IPS DF 6.9 (cell line): ENCODE data around the gene ZNF423.

Experiments used
- DNase-seq: peaks from one replicate; pipeline ENCODE4 v3.0.0-alpha.2; 2013; ENCODE audit warnings: low read depth, low spot score
- H3K27ac ChIP-seq: one replicate; pipeline ENCODE4 v1.5.1; 2013; ENCODE audit warnings: low read length, control low read depth
- H3K27me3 ChIP-seq: 2 replicates; pipeline ENCODE4 v1.6.1; 2013; ENCODE audit warnings: mild to moderate bottlenecking, low read length; ENCODE audit not compliant: control insufficient read depth, insufficient read depth
- H3K36me3 ChIP-seq: 2 replicates; pipeline ENCODE4 v1.6.1; 2013; ENCODE audit warnings: low read length; ENCODE audit not compliant: control insufficient read depth, insufficient read depth
- H3K4me1 ChIP-seq: 2 replicates; pipeline ENCODE4 v1.6.1; 2013; ENCODE audit warnings: low read length; ENCODE audit not compliant: control insufficient read depth, insufficient read depth
- H3K4me3 ChIP-seq: 2 replicates; pipeline ENCODE4 v1.5.1; 2013; ENCODE audit warnings: mild to moderate bottlenecking, low read length
- H3K9me3 ChIP-seq: 2 replicates; pipeline ENCODE4 v1.6.1; 2013; ENCODE audit warnings: low read length, inconsistent platforms; ENCODE audit not compliant: control insufficient read depth, insufficient read depth
- WGBS: extraction: QIAGEN DNeasy Blood & Tissue Kit; methylation state at CpG from one replicate; pipeline ENCODE4 v1.1.7; 2013; ENCODE audit warnings: mixed read lengths, missing lambda C conversion rate; ENCODE audit not compliant: insufficient read length, insufficient coverage; 5-methylcytosine and 5-hydroxymethylcytosine counted together

Gene ZNF423

DNA sequence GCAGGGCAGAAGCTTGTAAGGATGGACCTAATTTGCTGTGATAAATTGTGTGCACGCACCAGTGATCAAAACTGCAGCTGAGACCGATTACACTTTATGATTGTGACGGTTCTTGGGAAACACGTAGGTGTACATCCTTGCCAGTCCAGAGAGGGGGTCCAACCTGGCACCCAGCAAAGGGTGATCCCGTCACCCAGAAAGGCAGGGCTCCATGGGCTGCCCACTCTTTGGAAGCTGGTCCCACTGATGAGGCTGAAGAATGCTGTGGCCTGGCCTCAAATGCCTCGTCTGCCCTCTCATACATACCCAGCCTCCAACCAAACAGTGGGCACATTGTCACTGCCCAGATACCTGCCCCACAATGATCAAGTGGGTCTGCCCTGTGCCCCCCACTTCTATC is 350.4 kb downstream of the ZNF423 start:
- Histone ChIP-seq H3K36me3 (no peaks in the 10 kb centered on the region), H3K4me3 (no peak overlapping the region), H3K9me3 (no peaks in the 10 kb centered on the region), H3K4me1 (no peaks in the 10 kb centered on the region), H3K27me3 (no peaks in the 10 kb centered on the region), H3K27ac (no peak overlapping the region)
- no CpG with 5 or more reads among the region's 6 CpGs for WGBS
- DNase-seq, result no peak

DNA sequence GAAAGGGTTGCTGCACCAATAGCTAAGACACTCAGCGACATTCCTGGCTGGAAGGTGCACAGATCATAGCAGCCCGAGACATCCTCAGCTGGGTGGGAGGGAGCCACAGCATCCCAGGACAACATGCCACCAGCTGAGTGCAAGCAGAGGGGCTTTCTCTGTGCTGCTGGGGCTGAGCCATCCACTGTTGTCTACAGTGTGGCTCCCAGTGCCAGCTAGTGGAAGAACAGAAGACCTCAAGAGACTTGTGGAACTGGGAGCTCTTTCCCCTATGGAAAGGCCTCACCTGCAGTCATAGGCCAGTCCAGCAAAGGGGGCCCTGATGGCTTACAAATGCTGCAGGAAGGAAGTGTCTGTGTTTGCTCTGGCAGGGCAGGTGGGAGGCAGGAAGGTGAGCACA is 351.3 kb downstream of the ZNF423 start:
- Histone ChIP-seq H3K4me1 (no peaks in the 10 kb centered on the region), H3K27me3 (no peaks in the 10 kb centered on the region), H3K9me3 (no peaks in the 10 kb centered on the region), H3K4me3 (no peak overlapping the region), H3K36me3 (no peaks in the 10 kb centered on the region), H3K27ac (no peak overlapping the region)
- DNase-seq, result no peak
- no CpG with 5 or more reads among the region's 2 CpGs for WGBS

DNA sequence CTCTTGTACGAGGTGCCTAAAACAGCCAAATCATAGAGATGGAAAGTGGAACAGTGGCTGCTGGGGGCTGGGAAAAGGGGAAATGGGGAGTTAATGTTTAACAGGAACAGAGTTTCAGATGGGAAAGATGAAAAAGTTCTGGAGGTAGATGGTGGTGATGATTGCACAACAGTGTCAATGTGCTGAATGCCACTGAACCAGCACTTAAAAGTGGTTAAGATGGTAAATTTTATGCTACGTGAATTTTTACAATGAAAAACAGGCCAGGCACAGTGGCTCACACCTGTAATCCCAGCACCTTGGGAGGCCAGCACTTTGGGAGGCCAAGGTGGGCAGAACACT is 351.9 kb downstream of the ZNF423 start:
- Histone ChIP-seq H3K9me3 (no peaks in the 10 kb centered on the region), H3K4me1 (no peaks in the 10 kb centered on the region), H3K36me3 (no peaks in the 10 kb centered on the region), H3K27me3 (no peaks in the 10 kb centered on the region), H3K4me3 (no peak overlapping the region), H3K27ac (no peak overlapping the region)
- DNase-seq, result no peak
- no CpG with 5 or more reads among the region's 2 CpGs for WGBS

DNA sequence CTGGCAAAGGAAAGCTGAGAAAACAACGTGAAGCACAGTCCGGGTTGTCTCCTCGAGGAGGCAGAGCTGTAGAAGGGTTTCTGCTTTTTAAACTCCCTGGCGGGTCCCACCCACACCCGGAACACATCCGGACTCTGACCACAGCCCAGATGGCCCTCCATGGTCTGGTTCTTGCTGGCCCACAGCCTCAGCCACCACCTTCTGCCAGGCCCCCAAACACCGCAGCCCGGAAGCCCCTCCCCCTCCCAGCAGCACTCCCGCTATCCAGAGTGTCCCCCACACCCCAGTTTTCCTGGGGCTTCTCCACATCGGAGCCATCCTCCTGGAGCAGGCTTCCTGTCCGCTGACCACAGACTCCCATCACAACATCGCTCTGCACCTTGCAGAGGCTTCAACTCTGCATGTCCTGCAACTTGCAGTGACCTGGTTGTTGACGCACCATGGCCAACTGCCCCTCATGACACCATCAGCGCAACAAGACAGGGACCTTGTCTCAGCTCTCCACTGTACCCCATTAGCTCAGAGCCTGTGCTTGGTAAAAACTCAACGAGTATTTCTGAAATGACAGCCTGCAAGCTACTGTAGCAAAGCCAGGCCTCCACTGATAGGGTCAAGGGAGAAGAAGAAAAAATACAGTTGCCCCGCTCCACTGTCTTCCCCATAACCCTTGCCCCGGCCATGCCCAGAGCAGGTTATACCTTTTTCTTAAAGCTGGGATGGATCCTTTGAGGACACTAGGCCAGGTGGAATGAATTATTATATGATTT is 352.5 kb downstream of the ZNF423 start:
- Histone ChIP-seq H3K36me3 (no peaks in the 10 kb centered on the region), H3K27me3 (no peaks in the 10 kb centered on the region), H3K27ac (no peak overlapping the region), H3K9me3 (no peaks in the 10 kb centered on the region), H3K4me3 (no peak overlapping the region), H3K4me1 (no peaks in the 10 kb centered on the region)
- WGBS, result no CpG with 5 or more reads among the region's 17 CpGs
- DNase-seq, result no peak

DNA sequence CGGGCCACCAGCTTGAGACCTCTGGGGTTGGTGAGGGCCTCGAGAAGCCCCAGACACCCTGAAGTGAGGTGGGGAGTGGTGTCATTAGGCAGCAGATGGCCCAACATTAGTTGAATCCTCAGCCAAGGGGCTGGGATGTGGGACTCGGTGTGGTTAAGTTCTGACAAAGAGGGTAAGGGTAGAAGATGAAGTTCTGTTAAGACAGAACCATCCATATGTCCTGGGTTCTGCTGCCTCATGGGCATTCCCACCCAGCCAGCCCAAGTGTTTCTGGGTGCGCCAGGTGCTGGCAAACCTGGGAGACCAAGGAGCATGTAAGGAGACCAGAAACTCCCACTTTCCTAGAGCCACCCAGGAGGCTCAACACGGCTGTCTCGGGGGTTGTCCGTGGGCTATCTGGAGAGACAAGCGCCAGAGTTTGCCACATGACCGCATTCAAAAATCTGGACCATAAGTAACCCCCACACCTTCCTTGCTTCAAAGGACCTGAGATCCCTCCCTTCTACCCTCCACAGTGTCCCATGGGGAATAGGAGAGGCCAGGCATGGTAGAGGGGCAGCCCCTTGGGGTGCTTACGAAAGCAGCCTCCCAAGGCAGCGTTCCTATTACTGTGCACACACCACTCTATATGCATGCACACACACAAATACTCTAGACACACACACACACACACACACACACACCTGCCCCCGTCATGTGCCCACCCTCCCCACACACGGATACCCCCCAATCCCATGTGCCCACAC is 353.6 kb downstream of the ZNF423 start:
- no peaks in the 10 kb centered on the region for H3K36me3 ChIP-seq
- no peaks in the 10 kb centered on the region for H3K4me1 ChIP-seq
- no peaks in the 10 kb centered on the region for H3K9me3 ChIP-seq
- no peak overlapping the region for H3K4me3 ChIP-seq
- no CpG with 5 or more reads among the region's 13 CpGs for WGBS
- DNase-seq, result no peak
- no peak overlapping the region for H3K27ac ChIP-seq
- H3K27me3 ChIP-seq, result no peaks in the 10 kb centered on the region

DNA sequence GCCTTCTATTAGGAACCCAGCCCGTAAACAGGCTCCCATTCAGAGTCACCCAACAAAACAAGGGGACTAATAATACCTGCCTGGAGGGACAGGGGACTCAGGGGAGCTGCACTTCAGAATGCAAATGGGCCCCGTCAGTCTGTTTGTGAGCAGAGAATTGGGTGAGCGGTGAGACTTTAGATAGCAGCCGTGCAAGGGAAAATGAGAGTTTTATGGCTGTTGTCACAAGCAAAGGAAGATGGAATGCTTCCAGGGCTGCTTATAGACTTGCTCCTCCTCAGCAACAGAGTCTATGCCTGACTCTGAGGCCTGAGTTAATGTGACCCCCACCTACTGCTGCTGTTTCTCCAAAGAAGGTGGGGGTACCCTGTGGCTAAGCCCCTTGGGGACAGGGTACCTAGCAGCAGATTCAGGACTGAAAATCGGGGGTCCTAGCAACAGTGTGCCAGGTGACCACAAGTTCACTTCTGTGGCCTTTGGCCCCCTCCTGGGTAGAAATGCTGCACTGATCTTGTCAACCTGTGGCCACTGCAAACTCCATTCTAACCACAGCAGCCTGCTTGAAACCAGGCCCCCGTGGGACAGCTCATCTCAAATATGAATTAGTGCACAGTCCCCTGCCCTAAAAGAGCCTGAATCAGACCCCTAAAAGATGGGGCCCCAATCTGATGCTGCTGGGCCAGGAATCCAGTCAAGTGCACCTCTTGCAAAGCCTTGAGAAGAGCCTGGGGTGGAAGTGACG is 355.9 kb downstream of the ZNF423 start:
- Histone ChIP-seq H3K4me3 (no peak overlapping the region), H3K36me3 (no peaks in the 10 kb centered on the region), H3K9me3 (no peaks in the 10 kb centered on the region), H3K27me3 (no peaks in the 10 kb centered on the region), H3K4me1 (no peaks in the 10 kb centered on the region), H3K27ac (no peak overlapping the region)
- no peak for DNase-seq
- WGBS, result no CpG with 5 or more reads among the region's 7 CpGs

DNA sequence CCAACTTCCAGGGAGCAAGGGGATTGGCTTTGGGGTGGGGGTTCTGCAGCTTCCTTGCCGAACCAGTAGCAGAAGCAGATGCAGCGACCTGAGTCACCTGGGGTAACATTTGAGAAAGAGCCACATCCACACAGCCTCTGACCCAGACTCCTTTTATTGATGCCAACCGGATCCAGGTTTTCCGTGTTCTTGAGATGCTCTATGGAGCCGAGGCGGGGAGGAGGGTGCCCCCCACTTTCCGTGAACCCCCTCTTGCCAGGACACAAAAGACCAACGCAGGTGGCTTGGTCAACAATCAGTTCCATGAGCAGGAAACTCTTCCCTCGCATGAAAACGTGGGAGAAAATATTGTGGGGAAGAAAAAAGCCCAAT is 356.5 kb downstream of the ZNF423 start:
- no peak overlapping the region for H3K4me3 ChIP-seq
- no CpG with 5 or more reads among the region's 10 CpGs for WGBS

DNA sequence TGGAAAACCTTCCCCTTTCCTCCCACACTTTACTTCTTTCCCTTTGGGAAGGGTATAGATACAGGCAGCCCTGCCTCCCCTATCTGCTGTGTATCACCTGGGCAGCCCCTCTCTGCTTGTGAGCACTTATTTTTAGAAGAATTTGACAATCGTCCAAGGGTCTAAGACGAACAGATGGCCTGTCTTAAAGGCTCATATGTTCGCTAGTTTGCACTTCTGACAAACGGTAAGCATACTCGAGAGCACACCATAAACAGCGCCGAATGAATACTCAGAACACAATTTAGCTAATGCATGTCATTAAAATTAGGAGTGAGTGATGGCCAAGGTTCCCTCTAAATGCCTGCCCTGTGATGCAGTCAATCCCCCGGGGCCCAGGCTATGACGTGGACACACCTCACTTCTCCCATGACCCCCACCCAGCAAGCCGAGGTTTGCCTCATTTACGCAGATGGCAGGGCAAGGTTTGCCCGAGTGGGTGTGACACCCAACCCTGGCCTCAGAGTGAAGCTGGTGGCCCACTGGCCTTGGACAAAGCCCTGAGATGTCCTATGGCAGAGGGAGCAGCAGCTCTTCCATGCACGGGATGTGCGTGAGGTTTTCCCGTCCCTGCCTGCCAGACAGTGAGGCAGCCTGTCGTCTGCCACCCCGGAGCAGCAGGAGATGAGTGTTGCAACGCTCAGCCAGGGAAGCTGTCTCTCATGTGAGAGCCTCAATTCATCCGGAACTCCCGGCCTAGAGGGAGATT is 357.1 kb downstream of the ZNF423 start:
- Histone ChIP-seq H3K4me1 (no peaks in the 10 kb centered on the region), H3K27me3 (no peaks in the 10 kb centered on the region), H3K9me3 (no peaks in the 10 kb centered on the region), H3K4me3 (no peak overlapping the region), H3K27ac (no peak overlapping the region), H3K36me3 (no peaks in the 10 kb centered on the region)
- no peak for DNase-seq
- WGBS, result no CpG with 5 or more reads among the region's 20 CpGs

More for the DNA sequence above, 356.5 kb downstream of the ZNF423 start:
- Histone ChIP-seq H3K27me3 (no peaks in the 10 kb centered on the region), H3K36me3 (no peaks in the 10 kb centered on the region), H3K4me1 (no peaks in the 10 kb centered on the region), H3K9me3 (no peaks in the 10 kb centered on the region), H3K27ac (no peak overlapping the region)
- DNase-seq, result no peak

DNA sequence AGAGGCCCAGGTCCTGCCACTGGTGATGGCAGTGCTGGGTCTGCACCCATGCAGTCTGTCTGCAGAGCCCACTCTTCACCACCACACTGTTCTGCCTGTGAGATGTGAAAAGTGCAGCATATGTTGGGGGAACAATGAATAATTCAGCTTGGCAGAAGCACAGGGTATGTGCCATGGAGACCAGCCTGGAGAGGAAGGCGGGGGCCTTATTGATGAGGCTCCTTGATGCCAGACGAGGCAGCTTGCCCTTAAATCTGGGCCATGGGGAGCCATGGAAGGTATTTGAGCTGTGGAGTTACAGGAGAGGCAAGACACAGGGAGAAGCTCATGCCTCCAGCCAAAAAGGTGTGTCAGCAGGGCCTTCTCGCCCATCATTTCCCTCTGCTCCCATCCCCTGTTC is 357.6 kb downstream of the ZNF423 start:
- DNase-seq, result no peak
- Histone ChIP-seq H3K27me3 (no peaks in the 10 kb centered on the region), H3K36me3 (no peaks in the 10 kb centered on the region), H3K4me1 (no peaks in the 10 kb centered on the region), H3K4me3 (no peak overlapping the region), H3K27ac (no peak overlapping the region), H3K9me3 (no peaks in the 10 kb centered on the region)
- WGBS, result no CpG with 5 or more reads among the region's 3 CpGs

DNA sequence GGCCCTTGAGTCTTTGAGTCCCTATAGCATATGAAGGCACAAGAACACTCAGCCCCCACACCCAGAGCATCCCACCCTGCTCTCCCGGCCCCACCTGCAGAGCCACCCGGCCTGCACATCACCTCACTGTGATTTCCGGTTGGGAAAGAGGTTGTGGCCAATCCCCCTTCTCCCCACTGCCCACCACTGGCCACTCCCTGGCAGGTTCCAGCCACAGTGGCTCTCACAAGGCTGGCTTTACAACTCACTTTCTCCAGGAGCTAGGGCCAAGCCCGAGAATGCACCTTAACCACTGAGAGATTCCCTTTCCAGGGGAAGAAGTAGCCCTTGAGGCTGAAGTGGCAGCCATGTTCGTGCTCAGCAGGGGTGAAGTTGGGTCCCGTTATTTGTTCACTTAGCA is 358.4 kb downstream of the ZNF423 start:
- Histone ChIP-seq H3K27me3 (no peaks in the 10 kb centered on the region), H3K4me1 (no peaks in the 10 kb centered on the region), H3K9me3 (no peaks in the 10 kb centered on the region), H3K36me3 (no peaks in the 10 kb centered on the region), H3K27ac (no peak overlapping the region), H3K4me3 (no peak overlapping the region)
- WGBS, result no CpG with 5 or more reads among the region's 6 CpGs
- no peak for DNase-seq
